Astrocyte (in vitro differentiated cells and primary cell): ENCODE results near the gene KLF15. TPM values are rescaled to one million over a fixed set of nuclear protein-coding genes. Genes with fewer than 3 reads are reported as not detected.

Experiments used
- total RNA-seq: library from RNA; stranded (reverse); gene quantifications from 2 replicates; pipeline ENCODE4 v1.2.1, GENCODE V29; 2021

KLF15 gene
- total RNA-seq, 1 donor from 2014 or later = 0.34 TPM

Other genes with a start within 250 kb of the KLF15 start
- not detected in 2 replicates for gene ALDH1L1, start 176.8 kb downstream of the KLF15 start, total RNA-seq
- not detected in 2 replicates for gene CFAP100, start 37.5 kb upstream of the KLF15 start, total RNA-seq
- 19.6 and 21.6 TPM in 2 replicates for gene ZXDC, start 118.5 kb upstream of the KLF15 start, total RNA-seq
- gene UROC1, start 160.4 kb upstream of the KLF15 start, total RNA-seq = not detected in 2 replicates
- not detected in 2 replicates for gene CHST13, start 166.7 kb upstream of the KLF15 start, total RNA-seq
- gene C3orf22, start 201.5 kb upstream of the KLF15 start, total RNA-seq = not detected in 2 replicates